ENCODE measurements around the gene EDC3. TPM values are rescaled to one million over a fixed set of nuclear protein-coding genes. Genes with fewer than 3 reads are reported as not detected.

Gene EDC3
- total RNA-seq, 1 donor: 9.8 TPM

DNA sequence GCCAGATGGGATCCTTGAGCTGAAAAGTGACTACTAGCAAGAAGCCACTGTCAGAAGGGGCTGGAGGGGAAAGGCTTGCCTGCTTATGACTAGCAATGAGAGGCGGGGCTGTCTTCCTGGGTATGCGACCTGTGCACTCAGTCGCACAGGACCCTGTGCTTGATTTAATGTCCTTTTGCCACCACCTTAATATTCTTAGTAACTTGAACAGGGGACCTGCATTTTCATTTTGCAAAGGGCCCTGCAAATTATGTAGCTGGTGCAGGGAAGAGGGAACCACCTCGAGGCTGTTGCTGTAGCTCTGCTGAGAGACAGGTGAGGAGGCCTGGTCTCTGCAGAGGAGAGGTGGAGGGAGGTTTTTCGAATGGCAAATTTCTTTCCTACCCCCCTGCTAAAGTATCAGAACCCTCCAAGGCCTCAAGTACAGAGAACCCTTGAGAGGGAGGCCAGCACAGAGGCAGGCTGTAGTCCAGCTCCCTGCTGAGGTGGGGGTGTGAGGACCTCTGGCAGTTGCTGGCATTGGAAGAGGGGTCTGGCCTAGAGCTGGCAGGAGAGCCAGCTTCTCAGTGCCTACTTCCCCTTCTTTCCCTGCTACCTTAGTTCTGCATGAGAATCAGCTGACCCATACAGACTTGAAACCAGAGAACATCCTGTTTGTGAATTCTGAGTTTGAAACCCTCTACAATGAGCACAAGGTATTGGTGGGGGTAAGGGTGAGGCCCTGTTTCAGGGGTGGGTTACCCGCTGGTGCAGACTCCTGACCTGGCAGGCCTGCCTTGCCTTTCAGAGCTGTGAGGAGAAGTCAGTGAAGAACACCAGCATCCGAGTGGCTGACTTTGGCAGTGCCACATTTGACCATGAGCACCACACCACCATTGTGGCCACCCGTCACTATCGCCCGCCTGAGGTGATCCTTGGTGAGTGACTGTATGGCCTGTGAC is 68.8 kb downstream of the EDC3 start:
- Histone ChIP-seq H2AFZ (ENCODE audit: low read length) (no peak overlapping the region), H3K4me3 (ENCODE audit: insufficient read depth, low read length) (no peak overlapping the region), H3K4me1 (ENCODE audit: insufficient read depth, low read length) (peaks cover 5% of the 10 kb centered on the region), H3K36me3 (ENCODE audit: insufficient read depth, low read length) (peaks cover 89% of the 10 kb centered on the region), H3K27me3 (ENCODE audit: insufficient read depth, low read length) (no peaks in the 10 kb centered on the region), H3K27ac (ENCODE audit: low read depth, low read length) (no peak overlapping the region), H3K79me2 (ENCODE audit: insufficient read depth, low read length) (peaks cover 32% of the 10 kb centered on the region), H4K20me1 (ENCODE audit: insufficient read depth, low read length) (peaks cover 67% of the 10 kb centered on the region), H3K9me3 (ENCODE audit: low read depth, low read length) (no peaks in the 10 kb centered on the region), H3K4me2 (ENCODE audit: insufficient read depth, low read length) (no peak overlapping the region)
- DNase-seq (ENCODE audit: insufficient read length, low spot score, missing footprints): no peak
- TF ChIP-seq, protein P1, sequence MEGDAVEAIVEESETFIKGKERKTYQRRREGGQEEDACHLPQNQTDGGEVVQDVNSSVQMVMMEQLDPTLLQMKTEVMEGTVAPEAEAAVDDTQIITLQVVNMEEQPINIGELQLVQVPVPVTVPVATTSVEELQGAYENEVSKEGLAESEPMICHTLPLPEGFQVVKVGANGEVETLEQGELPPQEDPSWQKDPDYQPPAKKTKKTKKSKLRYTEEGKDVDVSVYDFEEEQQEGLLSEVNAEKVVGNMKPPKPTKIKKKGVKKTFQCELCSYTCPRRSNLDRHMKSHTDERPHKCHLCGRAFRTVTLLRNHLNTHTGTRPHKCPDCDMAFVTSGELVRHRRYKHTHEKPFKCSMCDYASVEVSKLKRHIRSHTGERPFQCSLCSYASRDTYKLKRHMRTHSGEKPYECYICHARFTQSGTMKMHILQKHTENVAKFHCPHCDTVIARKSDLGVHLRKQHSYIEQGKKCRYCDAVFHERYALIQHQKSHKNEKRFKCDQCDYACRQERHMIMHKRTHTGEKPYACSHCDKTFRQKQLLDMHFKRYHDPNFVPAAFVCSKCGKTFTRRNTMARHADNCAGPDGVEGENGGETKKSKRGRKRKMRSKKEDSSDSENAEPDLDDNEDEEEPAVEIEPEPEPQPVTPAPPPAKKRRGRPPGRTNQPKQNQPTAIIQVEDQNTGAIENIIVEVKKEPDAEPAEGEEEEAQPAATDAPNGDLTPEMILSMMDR (IDR thresholded peaks at IDR 0.05; ENCODE audit: extremely low read depth, low read depth, low read length): no peak

DNA sequence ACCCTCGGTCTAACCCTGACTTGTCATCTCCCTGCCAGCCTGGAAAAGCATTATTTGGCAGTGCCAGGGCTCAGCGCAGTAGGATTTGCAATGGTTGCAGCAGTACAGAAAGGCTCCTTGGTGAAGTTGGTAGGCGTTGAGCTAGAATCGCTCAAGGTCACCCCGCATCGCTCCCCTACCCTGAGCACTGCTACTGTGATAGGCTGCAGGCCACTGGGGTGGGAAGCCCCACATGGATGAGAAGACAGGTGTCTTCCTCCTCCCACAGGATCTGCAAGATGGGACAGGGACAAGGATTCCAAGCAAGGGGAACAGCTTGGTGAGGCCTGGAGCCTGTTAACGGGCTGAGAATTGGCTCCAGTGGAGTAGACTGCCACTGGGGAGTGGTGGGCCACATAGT is 69.5 kb downstream of the EDC3 start:
- Histone ChIP-seq H3K36me3 (ENCODE audit: insufficient read depth, low read length) (peaks cover 94% of the 10 kb centered on the region), H3K27me3 (ENCODE audit: insufficient read depth, low read length) (no peaks in the 10 kb centered on the region), H3K9me3 (ENCODE audit: low read depth, low read length) (no peaks in the 10 kb centered on the region), H2AFZ (ENCODE audit: low read length) (no peak overlapping the region), H3K79me2 (ENCODE audit: insufficient read depth, low read length) (peaks cover 39% of the 10 kb centered on the region), H3K4me3 (ENCODE audit: insufficient read depth, low read length) (no peak overlapping the region), H3K27ac (ENCODE audit: low read depth, low read length) (no peak overlapping the region), H3K4me2 (ENCODE audit: insufficient read depth, low read length) (no peak overlapping the region), H4K20me1 (ENCODE audit: insufficient read depth, low read length) (peaks cover 67% of the 10 kb centered on the region), H3K4me1 (ENCODE audit: insufficient read depth, low read length) (peaks cover 5% of the 10 kb centered on the region)
- TF ChIP-seq, protein P1 (IDR thresholded peaks at IDR 0.05; ENCODE audit: extremely low read depth, low read depth, low read length): no peak
- DNase-seq (ENCODE audit: insufficient read length, low spot score, missing footprints): no peak

DNA sequence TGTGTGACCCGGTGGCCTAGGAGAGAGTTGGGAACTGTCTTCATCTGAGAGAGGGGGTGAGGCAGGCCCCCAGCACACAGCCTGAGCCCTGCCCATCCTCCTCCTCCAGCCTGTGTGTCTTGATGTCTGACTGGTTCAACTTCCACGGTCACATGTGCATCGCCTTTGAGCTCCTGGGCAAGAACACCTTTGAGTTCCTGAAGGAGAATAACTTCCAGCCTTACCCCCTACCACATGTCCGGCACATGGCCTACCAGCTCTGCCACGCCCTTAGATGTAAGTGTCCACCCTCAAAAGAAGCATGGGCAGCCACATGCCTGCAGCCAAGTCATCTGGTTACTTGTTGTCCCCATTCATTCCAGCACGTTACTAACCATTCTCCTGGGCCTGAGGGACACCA is 70.1 kb downstream of the EDC3 start:
- no peak overlapping the region for H2AFZ ChIP-seq (ENCODE audit: low read length)
- no peaks in the 10 kb centered on the region for H3K9me3 ChIP-seq (ENCODE audit: low read depth, low read length)
- TF ChIP-seq, protein P1 (IDR thresholded peaks at IDR 0.05; ENCODE audit: extremely low read depth, low read depth, low read length): no peak
- H3K4me1 ChIP-seq (ENCODE audit: insufficient read depth, low read length): peaks cover 5% of the 10 kb centered on the region
- H3K27me3 ChIP-seq (ENCODE audit: insufficient read depth, low read length): no peaks in the 10 kb centered on the region
- H3K36me3 ChIP-seq (ENCODE audit: insufficient read depth, low read length): peaks cover 96% of the 10 kb centered on the region
- peaks cover 68% of the 10 kb centered on the region for H4K20me1 ChIP-seq (ENCODE audit: insufficient read depth, low read length)
- H3K79me2 ChIP-seq (ENCODE audit: insufficient read depth, low read length): peaks cover 43% of the 10 kb centered on the region
- no peak for DNase-seq (ENCODE audit: insufficient read length, low spot score, missing footprints)
- H3K4me3 ChIP-seq (ENCODE audit: insufficient read depth, low read length): no peak overlapping the region
- no peak overlapping the region for H3K27ac ChIP-seq (ENCODE audit: low read depth, low read length)
- no peak overlapping the region for H3K4me2 ChIP-seq (ENCODE audit: insufficient read depth, low read length)

DNA sequence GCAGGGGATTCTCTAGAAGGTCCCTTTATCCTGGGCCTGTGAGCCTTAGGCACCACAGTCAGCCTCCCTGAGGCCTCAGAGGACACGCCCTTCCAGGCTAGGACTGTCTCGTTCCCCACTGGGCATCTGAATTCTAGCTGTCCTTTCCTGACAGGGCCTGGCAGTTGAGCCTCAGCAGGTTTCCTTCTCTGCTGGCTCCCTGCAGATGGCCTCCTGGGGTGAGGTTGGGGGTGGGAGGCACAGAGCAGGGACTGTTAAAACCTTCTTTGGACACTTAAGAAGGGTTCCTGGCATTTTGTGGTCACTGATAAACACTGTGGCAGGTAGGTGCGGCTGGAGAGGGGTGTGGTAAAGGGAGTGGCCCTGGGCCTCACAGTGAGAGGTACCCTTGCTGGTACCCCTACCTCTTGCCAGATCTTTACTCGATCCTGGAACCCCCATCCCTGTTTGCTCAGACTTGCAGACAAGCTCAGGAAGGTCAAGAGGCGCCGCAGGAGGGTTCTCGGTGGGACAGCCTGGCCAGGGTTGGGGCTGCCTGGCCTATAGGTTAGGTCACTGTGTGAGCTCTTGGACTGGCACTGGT is 71.7 kb downstream of the EDC3 start:
- Histone ChIP-seq H3K9me3 (ENCODE audit: low read depth, low read length) (no peaks in the 10 kb centered on the region), H3K4me3 (ENCODE audit: insufficient read depth, low read length) (no peak overlapping the region), H2AFZ (ENCODE audit: low read length) (no peak overlapping the region), H3K4me1 (ENCODE audit: insufficient read depth, low read length) (no peaks in the 10 kb centered on the region), H3K27ac (ENCODE audit: low read depth, low read length) (no peak overlapping the region), H3K27me3 (ENCODE audit: insufficient read depth, low read length) (no peaks in the 10 kb centered on the region), H3K79me2 (ENCODE audit: insufficient read depth, low read length) (peaks cover 59% of the 10 kb centered on the region), H3K36me3 (ENCODE audit: insufficient read depth, low read length) (peaks cover 100% of the 10 kb centered on the region), H4K20me1 (ENCODE audit: insufficient read depth, low read length) (peaks cover 74% of the 10 kb centered on the region), H3K4me2 (ENCODE audit: insufficient read depth, low read length) (no peak overlapping the region)
- TF ChIP-seq, protein P1 (IDR thresholded peaks at IDR 0.05; ENCODE audit: extremely low read depth, low read depth, low read length): no peak
- DNase-seq (ENCODE audit: insufficient read length, low spot score, missing footprints): no peak
